NCI-H69 (cell line): ENCODE measurements around the gene GRIK1.
A peak's percentile ranks its signal among the peaks of the same experiment; 100 is the strongest.

Experiments used
- DNase-seq: peaks from one replicate; lab custom pipeline; 2025; lab: John Stamatoyannopoulos, UW

The GRIK1 gene

DNA sequence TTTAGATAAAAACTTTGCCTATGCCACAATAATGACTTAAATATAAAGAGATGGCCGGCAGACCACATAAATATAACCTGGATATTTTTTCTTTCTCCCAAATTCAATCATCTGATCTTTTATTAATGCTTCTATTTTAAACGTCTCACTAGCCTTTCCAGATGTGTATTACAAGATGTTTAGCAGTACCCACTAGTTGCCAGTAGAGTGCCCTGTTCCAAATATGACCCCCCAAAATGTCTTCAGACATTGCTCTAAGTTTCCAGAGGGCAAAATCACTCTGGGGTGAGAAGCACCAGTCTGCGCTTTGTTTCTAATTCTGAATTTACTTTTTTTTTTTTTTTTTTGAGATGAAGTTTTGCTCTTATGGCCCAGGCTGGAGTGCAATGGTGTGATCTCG, 268.1 kb downstream of the GRIK1 start:
- no peak for DNase-seq

DNA sequence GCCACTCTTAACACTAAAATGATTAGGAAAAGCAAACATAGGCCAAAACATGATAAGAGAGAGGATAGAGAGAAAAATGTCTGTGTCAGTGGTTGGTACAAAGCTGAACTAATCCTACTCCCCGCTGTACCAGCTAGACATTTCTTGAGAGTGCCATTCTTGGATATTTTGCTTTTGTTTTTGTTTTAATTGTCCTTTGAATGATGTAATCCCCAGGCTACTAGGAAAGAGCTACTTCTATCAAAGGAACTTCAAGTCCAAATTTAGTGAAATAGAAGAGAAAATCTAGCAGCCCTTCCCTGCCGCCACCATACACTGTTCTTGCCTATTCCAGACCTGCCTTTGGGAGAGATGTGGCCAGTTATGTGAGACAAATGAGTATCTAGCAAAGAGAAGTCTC, 269.6 kb downstream of the GRIK1 start:
- no peak for DNase-seq

DNA sequence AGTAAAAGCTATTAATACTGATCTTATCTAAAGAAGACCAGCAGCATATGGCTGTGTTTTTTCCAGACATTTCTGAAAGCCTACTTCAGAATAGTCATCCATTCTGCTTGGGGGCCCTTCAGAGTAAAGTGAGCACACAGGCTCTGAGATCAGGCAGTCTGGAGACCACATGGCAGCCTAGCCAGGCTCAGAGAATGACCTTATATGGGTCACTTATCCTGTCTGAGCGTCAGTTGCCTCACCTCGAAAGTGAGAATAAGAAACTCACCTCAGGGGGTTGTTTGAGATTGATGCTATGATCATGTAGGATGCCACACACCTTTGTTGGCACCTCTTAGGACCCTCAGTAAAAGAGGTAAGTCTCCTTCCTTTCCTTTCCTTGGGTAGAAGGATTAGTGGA, 270.4 kb downstream of the GRIK1 start:
- DNase-seq, result no peak

DNA sequence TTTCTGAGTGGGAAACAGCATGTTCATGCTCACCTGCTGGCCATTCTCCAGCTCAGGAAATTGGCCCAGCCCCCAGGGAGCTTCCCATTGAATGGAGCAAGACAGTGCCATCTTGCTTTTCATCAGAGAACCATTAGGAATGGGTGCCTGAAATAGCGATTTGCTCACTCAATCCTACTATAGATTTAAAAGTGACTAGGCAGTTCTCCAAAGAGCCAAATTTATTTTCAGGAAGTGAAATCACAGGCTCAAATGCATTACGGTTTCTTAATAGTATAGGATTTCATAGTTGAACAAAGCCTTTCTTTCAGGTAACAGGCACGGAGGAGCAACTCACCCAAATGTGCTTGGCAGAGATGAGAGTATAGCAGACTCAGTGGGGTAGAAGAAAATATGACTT, 272.1 kb downstream of the GRIK1 start:
- peak; percentile 4 for DNase-seq

DNA sequence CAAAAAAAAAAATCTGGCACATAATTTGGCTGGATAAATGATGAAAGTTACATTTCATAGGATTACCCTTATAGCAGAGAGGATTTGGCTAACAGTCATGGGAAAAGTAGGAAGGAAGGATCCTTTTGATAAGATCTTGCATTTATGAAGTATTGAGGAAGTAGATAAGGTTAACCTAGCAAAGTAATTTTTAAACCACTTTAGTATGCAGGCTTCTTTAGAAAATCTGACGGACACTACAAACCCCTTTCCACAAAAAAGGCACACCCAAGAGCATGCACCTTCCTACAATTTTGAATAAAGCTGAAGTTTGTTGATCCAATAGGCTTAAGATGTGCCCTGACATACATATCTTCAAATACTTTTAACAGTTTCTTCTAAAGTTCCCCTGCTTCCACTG, 275.2 kb downstream of the GRIK1 start:
- DNase-seq, result no peak

DNA sequence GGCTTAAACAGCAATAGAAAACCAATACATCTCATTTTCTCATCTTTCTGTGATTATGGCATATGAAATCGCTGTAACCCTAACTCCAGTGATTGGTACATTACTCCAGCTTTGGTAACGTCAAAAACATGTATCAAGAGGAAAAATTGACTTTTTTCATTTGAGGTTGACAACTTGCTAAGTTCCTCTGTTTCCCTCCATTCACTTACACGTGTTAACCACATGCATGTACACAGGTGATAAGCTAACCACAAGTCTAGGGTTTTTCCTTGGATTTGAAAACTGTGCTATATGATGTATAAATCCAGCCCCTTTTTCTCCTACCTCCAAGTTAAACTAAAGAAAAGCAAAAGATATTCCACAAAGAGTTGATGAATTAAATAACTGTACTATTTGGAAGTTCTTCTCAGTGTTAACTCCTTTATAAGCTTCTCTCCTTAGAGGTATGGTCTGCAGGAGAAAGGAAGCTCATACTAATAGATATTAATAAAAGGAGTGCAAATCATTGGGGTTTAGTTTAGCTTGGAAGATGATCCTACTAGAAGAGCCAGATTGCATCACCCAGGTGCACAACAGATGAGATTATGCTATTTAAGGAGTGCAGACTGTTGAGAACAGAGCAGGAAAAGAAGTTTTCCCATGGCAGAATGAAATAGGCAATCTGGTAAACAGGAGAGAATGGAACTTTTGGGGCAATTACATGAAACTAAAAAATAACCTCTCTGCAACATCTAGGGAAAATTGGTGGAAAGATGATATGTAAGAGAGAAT, 277.9 kb downstream of the GRIK1 start:
- DNase-seq, result no peak

DNA sequence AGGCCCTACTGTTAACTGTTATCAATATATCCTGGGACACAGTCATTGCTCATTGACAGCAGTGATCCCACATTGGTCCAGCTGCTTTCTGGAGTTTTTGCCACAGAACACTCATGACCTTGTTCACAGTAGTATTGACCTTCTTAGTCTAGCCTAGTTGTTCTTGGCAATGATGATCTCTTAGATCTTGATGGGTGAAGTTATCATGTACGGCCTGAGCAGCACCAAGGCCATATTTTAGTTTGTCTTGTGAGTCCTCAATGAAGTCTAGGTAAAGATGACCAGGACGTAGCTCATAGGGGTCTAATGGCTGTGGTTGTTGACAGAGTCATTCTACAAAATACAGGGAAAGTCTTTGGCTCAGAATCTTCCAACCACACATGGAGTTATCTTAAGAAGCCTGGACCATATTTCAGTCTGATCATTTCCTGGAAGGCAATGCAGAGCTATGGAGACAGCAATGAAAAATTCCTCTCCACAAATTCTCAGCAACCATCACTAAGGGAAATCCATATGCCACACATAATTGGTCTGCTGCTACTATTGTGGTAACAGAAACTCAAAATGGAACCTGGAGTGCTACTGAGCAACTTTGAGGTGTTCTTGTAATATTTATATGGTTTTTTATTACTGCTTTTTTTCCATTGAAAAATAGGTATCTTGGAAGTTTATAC, 279.6 kb downstream of the GRIK1 start:
- DNase-seq, result no peak

DNA sequence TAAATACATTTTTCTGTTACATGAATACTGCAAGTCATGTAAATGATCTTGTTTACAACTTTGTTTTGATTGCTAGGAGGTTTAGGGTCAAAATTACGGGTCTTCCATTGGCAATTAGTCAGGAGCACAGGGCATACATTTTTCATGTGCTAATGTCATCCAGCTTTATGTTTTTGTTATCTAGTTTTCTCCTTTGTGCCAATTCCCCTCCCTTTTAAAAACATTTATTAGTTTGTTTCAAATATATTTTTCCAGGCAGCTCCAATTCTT, 280.9 kb downstream of the GRIK1 start:
- no peak for DNase-seq

DNA sequence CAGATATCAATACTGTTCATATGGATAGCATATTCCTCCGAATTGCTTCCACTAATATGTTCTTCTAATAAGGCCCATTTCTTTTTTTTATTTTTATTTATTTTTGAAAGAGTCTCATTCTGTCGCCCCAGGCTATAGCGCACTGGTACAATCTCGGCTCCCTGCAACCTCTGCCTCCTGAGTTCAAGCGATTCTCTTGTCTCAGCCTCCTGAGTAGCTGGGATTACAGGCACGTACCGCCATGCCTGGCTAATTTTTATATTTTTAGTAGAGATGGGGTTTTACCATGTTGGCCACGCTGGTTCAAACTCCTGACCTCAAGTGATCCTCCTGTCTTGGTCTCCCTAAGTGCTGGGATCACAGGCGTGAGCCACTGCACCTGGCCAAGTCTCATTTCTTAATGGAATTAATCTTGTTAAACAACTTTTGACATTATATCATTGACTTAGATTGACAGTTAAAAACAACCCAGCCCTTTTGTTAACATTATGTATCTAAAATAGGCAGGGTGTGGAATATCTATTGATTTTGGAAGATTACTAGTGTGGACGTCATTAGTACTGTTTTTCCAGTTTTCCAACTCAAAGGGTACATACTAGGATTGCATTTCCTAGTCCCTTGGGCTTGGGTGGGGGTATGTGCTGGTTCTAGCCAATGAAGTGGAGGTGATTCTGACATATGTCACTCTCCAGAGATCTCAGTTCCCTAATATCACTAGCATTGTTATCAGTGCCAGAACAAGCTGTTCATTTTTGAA, 281.4 kb downstream of the GRIK1 start:
- DNase-seq, result no peak

DNA sequence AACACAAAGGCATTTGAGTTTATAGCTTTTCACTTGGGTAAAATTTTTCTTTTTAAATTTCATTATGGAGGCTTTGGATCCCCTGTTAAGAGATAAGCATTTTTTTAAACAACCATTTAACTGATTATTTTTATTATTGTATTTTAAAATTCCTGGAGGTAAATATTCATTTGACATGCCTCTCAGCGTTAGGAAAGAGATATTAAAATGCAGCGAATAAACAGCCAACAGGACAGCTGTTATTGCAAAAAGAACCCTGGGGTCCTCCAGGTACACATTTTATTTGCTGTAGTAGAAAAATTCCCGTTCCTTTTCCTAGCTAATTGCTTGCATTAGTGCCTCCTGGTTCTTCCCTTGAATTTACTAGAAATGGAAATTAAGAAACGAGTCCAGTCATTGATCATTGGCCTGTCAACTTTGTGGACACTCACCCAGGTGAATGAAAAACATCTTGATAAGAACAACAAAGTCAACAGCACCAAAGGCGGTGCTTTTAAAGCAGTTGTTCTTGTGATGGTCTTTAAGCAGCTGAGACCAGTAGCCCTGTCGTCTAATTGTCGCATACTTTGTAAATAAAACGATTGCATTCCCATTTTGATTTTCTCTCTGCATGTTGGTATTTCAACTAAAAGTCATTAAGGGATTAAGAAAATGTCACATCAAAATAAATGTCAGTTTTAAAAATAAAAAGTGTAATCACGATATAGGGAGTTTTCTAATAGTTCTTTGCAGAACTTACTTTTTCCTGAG, 282.4 kb downstream of the GRIK1 start:
- no peak for DNase-seq

DNA sequence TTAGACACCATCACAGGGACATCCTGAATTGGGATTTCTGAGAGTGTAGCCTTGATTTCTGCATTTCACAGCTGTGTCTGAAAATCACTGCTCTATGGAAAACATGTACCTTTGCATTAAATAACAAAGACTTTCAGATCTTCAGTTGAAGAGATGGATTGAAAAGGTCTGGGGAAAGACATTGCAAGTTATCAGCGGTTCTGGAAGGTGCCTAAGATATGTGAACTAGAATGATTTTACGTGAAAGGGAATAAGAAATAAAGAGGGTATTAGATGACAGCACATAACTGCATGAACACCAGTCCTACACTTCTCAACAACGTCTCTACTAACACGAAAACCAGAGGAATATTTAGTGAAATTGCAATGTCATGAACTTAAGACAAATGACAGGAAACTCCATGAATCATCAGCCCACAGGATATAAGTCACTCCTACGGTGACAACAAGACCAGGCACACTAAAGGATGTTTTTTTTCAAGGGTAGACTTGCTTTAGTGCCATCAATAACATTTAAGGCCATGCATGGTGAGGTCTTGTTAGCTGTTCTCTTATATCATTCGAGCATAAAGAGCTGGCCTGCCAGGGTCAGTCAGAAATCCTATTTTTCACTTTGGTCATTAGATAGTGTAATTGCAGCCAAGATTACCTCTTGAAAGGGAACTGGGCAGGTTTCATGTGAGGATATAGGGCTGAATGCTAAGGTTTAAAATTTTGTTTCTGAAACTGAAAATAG, 283.1 kb downstream of the GRIK1 start:
- no peak for DNase-seq

DNA sequence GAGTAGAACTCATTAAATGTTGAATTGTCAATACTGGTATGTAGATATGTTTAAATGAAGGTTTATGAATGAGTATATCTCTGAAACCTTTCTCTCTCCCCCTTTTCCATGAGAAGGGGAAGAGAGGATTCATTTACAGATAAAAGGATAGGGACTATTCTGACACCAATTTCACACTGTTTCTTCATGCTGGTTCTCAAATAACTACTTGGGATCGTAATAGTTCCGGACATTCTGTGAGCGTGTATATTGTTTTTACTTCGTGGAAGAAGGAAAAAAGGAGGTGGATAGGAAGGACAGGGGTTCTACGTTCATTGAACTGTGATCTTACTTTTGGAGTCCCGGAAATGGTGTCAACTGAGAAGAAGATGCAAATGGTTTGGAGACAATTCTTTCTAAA, 284.2 kb downstream of the GRIK1 start:
- no peak for DNase-seq

DNA sequence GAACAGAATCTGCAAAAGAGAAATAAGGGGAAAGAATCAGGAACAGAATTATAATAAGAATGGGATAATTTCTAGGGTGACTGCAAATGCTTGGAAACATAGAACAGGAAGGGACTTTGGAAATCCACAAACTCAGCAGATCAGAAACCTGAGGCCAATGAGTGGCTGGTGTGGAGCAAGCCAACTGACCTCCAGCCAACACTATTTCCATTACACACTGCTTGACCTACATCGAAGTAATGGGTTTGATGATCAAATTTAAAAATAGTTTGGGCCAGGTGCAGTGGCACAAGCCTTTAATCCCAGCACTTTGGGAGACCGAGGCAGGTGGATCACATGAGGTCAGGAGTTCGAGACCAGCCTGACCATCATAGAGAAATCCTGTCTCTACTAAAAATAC, 284.9 kb downstream of the GRIK1 start:
- no peak for DNase-seq

DNA sequence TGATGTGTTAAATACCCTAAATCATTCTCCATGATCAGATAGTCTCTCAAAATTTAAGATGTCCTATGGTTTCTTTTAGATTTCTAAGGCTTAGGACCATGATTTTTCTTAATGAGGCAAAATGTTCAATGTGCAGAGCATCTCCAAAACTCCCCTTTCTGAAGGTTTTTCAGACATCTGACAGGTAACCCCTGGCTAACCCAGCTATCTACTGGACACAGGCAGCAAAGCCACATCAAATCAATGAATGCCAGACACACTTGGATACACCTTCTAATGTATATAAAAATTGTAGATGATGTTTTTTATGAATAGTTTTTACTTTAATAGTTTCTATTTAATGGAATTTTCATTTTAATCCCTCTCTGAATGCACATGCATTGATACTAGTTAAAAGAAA, 285.6 kb downstream of the GRIK1 start:
- DNase-seq, result no peak

DNA sequence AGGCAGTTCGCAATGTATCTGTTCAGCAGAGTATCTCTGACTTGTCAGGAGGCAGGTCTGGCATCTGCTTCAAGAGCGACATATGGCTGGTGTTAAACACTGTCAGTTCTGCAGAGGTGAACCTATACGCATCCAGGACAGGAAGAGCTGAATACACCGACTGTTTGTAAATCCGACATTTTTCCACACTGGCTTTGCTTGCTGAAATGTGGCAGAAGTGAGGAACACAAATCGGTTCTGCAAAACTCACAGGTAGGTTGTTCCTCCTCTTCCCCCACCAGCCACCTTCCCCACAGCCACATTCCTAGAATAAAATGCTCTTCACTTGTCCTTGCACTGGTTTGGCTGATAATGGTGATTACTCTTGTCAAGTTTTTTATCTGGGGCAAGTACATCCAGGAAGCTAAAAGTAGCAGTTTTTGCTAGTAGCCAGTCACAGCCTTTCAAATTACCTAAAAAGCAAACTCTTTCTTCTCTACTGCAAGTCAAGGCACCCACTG, 289.2 kb downstream of the GRIK1 start:
- no peak for DNase-seq

DNA sequence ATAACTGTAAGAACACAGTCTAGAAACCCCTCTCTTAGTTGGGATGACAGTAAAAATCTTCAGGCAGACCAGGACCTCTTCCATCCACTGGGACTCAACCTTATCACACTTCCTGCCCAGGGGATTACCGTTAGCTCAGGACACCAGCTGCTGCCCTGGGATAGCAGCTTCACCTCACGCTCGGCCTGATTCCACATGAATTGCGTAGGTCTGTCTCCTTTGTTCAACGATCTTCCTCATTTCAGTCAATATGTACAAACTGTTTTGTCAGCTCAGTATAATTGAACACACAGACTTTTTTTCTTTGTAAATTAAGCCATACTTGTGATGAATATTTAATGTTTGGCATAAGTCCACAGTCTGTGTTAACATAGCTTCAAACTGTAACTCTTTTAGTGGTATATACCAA, 290.4 kb downstream of the GRIK1 start:
- no peak for DNase-seq

DNA sequence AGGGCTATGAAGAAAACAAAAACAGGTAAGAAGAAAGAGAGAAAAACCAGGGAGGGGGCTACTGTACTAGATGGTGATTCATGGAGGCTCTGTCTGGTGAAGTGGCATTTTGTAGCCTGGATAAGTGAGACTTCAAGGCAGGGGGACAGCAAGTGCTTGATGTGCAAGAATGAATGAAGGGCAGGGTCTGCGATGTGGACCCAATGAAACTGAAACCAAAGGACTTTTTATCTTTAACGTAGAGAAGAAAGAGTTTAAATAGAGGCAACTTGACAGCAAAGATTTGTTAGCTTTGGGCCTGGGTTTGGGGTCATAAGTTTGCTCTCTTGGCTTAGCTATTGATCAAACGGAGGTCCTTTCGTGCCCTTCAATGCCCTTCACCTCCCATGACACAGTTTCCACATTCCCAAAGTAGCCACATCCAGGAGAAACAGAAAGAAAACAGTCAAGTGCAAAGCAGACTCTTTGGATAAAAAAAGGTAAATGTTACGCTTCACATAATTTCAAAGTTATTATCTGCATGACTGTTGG, 291.0 kb downstream of the GRIK1 start:
- no peak for DNase-seq

DNA sequence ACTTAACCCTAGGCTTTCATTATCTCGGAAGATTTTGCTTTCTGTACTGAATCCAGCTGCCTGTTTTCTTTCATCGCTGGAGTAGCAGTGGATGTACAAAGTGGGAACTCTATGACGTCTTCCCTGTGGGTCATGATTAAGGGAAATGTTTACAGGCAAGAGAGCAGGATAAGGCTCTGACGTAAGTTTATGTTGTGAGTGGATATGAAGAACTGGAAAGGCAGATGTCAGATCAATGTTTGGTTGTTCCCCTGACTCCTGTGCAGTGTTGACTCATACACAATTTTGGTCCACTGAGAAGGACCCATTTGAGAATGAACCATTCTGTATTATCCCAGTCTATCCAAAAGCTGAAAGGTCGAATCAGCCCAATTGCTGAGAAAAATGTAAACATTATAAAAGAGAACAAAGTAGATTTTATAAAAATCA, 292.4 kb downstream of the GRIK1 start:
- no peak for DNase-seq

DNA sequence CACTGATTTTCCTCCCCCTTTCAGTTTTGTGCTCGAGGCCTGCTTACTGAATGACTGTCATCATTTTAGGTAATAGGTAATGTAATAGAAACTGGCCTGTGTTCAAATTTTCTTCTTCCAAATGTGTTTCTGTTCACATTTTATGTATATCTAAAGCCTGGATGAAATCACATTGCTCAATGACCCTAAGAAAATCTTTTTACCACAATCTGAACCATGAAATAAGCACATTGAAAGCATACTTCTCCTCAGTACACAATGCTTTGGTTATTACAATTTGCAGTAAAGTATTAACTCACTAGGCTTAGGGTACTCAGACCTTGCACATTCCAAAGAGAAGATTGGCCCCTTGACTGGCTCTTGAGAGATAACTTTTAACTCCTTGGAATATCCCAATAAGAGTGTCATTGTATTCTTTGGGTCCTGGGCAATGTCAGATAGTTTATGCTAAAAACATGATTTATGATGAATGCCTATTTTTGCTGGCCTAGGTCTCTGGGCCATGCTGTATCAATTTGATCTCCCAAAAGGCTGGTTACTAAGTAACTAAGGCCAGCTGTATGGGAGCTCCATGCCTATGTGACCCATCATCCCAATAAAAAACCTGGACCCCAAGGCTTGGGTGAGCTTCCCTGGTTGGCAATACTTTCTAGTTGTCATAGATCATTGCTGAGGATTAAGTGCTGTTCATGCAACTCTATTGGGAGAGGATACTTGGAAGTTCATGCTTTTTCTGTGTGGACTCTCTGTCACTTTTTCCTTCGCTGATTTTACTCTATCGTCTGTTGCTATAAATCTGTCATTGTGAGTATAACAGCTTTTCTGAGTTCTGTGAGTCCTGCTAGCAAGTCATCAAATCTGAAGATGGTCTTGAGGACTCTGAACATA, 293.9 kb downstream of the GRIK1 start:
- no peak for DNase-seq

DNA sequence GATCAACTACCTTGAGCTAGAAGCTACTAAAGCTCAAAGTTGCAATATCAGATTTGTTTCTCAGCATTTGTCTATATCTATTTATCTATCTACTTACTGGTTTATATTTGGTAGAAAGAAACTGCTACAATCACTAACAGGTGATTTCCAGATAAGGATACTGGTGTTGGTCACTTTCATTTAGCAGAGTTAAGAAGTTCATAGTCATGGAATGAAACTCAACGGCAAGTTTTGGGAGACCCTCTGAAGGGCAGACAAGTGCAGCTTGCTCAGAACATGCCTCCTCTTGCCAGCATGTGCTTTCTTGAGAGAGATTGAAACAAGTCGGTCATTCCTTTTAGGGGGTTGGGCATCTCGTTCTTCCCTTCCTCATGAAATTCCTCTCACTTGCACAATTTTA, 296.5 kb downstream of the GRIK1 start:
- no peak for DNase-seq
